Hematopoietic multipotent progenitor cell treated with erythropoietin and hydrocortisone succinate and interleukin-3 and kit ligand, for 4 days (in vitro differentiated cells): ENCODE measurements around the gene PXN.
A peak's percentile ranks its signal among the peaks of the same experiment; 100 is the strongest.
"Not testable (repeated sequence)": the region's sequence is repeated elsewhere in the genome, so short reads cannot be mapped to it uniquely, and the experiment has no call there.

Source experiments
- DNase-seq: peaks from one replicate; pipeline ENCODE4 v3.0.0-alpha.2; 2015

The PXN gene

GRCh38 chr12:120204171-120204570, 61.4 kb downstream of the PXN start:
- DNase-seq, result no peak

GRCh38 chr12:120200364-120200800, 65.1 kb downstream of the PXN start:
- DNase-seq, result peak; percentile 19

GRCh38 chr12:120199595-120200306, 65.8 kb downstream of the PXN start:
- DNase-seq, result peak; percentile 41

- no peak for DNase-seq
These were observed 66.5 kb downstream of the PXN start for GRCh38 chr12:120199025-120199424.

- DNase-seq, result no peak
These were observed 68.0 kb downstream of the PXN start for GRCh38 chr12:120197542-120197887.

- DNase-seq, result peak; percentile 35
These were observed 68.6 kb downstream of the PXN start for GRCh38 chr12:120196817-120197541.

GRCh38 chr12:120196363-120196762, 69.2 kb downstream of the PXN start:
- DNase-seq, result no peak

- peak; percentile 92 for DNase-seq
These were observed 70.8 kb downstream of the PXN start, which contains the start of gene GCN1 for GRCh38 chr12:120194534-120195395. Gene GCN1, minus strand, starts transcription at chr12:120194715. Its CDS starts 18 bp downstream, at chr12:120194697.

- DNase-seq, result no peak
These were observed 71.3 kb downstream of the PXN start for GRCh38 chr12:120194226-120194533.

GRCh38 chr12:120193286-120193685, 72.2 kb downstream of the PXN start:
- DNase-seq, result not testable (repeated sequence)

GRCh38 chr12:120190985-120191480, 74.5 kb downstream of the PXN start:
- DNase-seq, result no peak

GRCh38 chr12:120190386-120190785, 75.1 kb downstream of the PXN start:
- DNase-seq, result no peak

GRCh38 chr12:120186654-120187053, 78.9 kb downstream of the PXN start:
- no peak for DNase-seq

- no peak for DNase-seq
These were observed 82.3 kb downstream of the PXN start for GRCh38 chr12:120183211-120183631.

GRCh38 chr12:120181991-120182631, 83.4 kb downstream of the PXN start:
- DNase-seq, result no peak

- DNase-seq, result no peak
These were observed 84.6 kb downstream of the PXN start for GRCh38 chr12:120180975-120181374.

- no peak for DNase-seq
These were observed 90.0 kb downstream of the PXN start for GRCh38 chr12:120175537-120175936.

GRCh38 chr12:120175062-120175461, 90.5 kb downstream of the PXN start:
- no peak for DNase-seq

GRCh38 chr12:120172053-120172452, 93.5 kb downstream of the PXN start:
- no peak for DNase-seq

GRCh38 chr12:120170631-120171030, 94.9 kb downstream of the PXN start:
- DNase-seq, result no peak

GRCh38 chr12:120169946-120170345, 95.6 kb downstream of the PXN start:
- DNase-seq, result no peak

GRCh38 chr12:120168337-120168736, 97.2 kb downstream of the PXN start:
- DNase-seq, result no peak
